HG03039 (cell line): Measurements from ENCODE around the gene TPBGL.

Source experiments
- ATAC-seq: cut with Tn5 transposase; IDR thresholded peaks from one replicate; pipeline ENCODE4 v1.9.1; 2021; ENCODE audit warnings: mild to moderate bottlenecking, moderate library complexity; ENCODE audit not compliant: unreplicated experiment

Gene TPBGL

DNA sequence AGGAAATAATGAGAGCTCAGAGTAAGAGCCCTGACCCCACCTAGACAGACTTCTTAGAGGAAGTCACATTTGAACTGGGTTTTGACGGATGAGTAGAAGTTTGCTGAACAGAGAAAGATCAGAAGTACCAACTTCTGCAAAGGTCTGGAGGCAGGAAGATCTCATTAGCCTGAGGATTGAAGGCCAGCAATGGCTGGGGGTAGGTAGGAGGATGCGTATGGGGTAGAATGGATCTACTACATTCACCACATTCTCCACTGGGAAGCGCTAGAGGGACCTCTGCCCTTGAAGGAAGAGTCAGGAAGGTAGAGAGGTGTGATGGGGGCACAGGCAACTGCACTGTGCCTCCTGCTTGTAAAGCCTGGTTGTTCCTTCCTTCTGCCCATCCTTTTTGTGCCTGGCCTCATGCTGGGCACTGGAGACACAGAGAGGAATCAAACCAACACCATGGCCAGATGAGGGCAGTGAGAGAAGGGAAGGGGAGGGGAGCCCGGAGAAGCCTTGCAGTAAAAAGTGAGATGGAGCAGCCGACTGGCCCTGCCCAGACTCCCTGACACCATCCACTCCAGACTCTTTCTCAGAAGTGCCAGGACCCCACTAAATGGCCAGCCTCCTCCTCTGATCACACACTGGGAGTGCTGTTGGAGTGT lies 4.9 kb downstream of the TPBGL start:
- no peak for ATAC-seq

DNA sequence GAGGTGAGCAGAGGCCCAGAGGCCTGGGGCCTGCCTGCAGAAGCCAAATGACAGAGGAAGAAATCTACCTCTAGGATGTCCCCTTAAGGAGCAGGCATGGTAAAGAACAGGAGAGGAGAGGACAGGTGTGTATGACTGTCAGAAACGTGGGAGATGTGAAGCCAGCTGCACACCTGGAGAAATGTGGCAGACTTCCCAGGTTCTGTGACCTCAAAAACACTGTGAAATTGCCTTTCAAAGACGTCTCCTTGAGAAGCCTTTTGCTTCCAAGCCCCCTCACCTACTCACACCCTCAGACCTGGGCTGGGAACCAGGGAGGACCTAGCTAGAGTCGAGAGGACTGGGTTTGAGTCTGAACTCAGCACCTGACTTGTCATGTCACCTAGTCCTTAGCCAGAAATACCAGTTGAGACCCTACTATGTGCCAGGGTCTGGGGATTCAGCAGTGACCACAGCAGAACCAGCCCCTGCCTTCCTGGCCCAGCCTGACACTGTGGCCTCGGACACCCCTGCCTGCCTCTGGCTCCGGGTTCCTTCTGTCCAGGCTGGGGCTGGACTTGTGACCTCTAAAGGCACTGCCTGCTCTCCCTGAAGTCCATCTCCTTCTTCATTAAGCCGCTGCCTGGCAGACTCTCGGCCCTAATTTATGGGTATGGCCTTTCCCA lies 5.6 kb downstream of the TPBGL start:
- ATAC-seq = no peak

GRCh38 chr11:75246671-75247350 lies 6.2 kb downstream of the TPBGL start:
- ATAC-seq = no peak

DNA sequence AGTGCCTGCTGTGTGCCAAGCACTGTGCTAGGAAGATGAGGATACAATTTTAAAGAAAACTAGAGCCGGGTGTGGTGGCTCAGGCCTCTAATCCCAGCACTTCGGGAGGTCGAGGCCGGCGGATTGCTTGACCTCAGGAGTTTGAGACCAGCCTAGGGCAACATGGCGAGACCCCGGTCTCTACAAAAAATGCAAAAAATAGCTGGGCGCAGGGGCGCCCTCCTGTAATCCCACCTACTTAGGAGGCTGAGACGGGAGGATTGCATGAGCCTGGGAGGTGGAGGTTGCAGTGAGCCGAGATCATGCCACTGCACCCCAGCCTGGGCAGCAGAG lies 8.3 kb downstream of the TPBGL start:
- ATAC-seq = no peak

DNA sequence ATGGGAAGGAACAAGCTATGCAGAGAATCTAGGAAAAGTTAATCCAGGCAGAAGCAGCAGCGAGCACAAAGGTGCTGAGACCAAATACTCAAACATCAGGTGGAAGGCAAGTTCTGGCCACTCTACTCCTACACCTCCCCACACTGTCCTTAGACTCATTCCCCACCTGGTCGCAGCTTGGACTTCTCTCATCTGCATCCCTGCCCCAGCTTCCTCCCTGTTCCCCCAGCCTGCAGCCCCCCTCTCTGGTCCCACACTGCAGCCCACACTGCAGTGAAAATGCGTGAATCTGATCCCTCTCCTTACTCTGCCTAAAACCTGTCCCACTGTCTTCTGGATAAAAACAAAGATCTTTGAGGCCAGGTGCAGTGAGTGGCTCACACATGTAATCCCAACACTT lies 9.1 kb downstream of the TPBGL start:
- ATAC-seq = no peak

GRCh38 chr11:75254326-75254725 lies 13.8 kb downstream of the TPBGL start:
- ATAC-seq = no peak

DNA sequence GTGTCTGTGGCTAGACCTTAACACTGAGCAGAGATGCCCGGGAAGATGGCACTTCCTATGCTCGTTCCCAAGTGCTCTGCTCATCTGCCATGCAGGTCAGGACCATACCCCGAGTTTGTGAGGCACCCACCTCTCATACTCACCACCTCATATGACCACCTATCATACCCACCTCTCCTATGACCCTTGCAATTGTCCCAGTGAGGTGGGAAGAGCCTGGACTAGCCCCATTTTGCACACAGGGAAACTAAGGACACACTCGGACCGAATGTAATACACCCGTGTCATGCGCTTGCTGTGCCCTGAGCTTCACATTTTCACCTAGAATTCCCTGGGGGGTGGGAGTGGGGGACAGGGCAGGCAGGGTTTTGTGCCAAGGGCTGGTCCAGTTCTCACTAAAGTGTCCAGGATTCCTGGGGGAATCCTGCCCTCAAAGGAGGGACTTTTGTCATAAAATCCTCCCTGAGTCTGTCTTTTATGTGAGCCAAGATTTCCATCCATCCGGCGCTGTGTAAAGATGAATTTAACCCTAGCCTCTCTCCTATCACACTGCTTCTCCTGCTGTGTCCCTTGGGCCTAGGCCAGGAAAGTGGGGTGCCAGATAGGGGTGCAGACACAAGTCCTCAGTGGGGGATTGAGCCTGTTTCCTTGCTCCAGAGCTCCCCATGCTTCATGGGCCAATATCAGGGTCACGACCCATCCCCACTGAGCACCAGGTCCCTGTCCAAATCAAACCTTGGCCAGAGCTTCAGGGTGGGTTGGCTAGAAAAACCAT lies 20.0 kb downstream of the TPBGL start:
- no peak for ATAC-seq

DNA sequence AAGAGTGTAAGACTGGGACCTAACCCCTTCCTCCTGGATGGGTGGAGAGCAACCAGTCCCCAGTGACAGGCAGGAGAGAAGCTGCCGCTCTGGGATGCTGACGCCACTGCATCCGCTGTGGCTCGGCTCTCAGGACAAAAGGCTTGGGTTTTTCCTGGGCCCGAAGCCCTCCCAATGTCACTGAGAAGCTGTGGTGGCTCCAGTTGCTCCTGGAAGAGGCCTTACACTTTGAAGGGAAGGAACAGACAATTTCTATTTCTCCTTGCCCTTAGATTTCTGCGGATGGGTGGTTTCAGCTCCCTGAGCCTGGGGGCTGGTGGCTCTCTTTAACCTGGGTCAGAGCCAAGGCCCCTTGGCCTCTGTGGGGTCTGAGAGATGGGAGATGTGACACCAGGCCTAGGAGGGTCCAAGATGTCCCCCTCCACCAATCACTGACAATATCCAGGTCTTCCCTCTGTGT lies 21.4 kb downstream of the TPBGL start:
- ATAC-seq = no peak

GRCh38 chr11:75262436-75262835 lies 21.9 kb downstream of the TPBGL start:
- no peak for ATAC-seq

GRCh38 chr11:75262961-75263852 lies 22.6 kb downstream of the TPBGL start:
- ATAC-seq = no peak

DNA sequence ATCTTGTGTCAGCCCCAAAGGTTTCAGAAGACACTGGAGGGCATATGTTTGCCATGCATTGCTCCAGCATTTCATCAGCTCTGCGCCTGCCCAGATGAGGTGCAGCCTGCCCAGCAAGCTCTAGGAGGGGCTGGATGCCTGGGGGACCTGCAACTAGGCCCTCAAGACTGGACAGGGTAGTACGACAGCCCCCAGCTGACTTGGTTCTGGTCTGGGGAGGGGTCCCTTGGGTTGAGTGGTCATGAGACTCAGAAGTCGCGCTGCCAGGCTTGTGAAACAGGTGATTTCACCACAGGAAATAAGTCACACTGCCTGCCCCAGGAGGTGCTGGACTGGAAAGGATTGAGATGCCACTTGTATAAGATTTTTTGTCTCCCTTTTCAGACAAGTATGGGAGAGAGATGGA lies 23.4 kb downstream of the TPBGL start:
- no peak for ATAC-seq

GRCh38 chr11:75264356-75264755 lies 23.8 kb downstream of the TPBGL start:
- no peak for ATAC-seq

GRCh38 chr11:75264971-75265370 lies 24.4 kb downstream of the TPBGL start:
- ATAC-seq = no peak

DNA sequence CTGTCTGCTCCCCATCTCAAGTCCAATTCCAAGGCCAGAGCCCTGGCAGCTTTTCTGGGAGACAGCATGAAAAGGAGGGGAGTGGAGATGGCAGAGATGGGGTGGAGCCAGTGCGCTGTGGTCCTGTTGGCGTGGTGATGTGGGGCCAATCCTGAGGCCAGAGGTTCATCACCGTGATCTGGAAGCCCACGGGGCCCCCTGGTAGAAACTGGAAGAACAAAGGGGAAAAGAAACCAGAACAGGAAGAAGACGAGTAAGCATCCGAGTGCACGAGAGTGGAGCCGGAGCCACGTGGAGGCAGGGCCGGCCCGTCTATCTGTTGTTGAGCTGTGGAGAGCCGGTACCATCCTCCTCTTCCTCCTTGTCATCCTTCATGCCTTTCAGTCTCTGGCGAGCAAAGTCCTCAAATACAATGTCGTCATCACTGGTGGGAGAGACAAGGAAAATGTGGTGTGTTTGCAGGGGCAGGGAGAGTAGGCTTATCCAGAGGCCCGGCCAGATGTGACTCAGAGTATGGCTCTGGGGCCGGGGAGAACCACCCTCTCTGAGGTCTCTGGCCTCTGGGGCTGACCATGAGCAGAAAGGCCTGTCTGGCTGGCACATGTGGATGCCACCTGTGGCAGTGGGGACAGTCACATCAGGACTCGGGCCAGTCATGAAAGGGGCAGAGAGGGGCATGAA lies 25.4 kb downstream of the TPBGL start:
- ATAC-seq = no peak

DNA sequence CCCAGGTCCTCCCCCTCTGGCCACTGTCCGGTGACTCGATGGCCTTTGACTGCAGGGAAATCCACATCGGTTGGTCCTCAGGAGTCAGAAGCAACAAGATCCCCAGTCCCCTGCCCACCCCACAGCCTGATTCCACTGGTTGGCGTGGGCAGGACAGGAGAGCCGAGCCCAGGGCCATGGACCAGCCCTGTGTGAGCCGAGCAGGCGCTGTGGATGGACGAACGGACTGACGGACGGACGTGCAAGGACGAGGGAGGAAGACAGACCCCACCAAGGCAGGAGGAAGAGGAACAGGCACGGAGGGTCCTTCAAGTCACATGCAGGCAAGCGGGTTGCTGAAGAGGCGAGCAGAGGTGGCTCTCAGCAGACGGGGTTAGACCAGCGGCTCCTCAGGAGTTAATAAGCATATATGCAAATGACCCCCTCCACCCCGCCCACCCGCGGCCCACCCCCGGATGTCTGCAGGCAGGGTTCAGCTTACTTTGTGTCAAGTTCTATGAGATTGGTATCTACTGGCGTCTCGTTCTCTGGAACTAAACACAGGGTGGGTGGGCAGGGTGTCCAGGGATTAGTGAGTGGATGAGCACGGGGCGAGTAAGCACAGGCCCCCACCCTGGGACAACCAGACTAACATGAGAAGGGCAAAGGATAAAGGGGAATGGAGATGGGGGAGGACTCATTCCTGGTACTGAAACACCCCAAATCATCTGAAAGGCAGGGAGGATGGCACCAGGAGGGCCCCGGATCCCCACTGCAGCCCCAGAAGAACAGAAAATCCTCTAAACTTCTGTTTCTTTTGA lies 26.8 kb downstream of the TPBGL start:
- no peak for ATAC-seq

GRCh38 chr11:75268626-75269366 lies 28.2 kb downstream of the TPBGL start:
- ATAC-seq = no peak

DNA sequence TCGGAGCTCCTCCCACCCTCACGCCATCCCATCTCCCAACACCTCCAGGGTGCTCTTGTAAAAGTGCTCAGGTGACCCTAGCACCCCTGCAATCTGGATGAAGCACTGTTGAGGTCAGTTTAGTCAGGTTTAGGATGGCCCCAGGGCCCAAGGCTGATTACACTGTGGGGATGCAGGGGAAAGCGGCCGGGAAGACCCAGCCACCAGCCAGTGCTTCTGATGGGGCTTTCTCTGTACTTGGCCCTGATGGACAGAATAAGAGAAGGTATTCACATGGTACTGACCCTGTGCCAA lies 28.7 kb downstream of the TPBGL start:
- ATAC-seq = no peak

DNA sequence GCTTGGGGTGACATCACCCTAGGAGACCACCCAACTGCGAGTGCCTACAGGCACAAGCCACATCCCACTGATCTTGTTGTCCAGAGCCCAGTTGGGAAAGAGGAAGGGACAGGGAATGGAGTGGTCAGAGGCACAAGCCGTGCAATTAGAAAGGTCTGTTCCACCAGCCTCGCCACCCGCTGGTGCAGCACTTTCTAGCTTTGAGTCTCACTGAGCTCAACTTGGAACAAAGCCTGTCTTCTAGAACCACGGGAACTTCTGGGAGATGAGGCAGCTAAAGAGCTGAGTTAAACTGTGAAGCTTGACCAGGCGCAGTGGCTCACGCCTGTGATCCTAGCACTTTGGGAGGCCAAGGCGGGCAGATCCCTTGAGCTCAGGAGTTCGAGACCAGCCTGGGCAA lies 29.3 kb downstream of the TPBGL start:
- ATAC-seq = no peak
